SK-N-SH treated with all-trans-retinoic acid at 6 μM for 48 hours (cell line): ENCODE measurements around the gene TEC.

Experiments
- ATAC-seq: fragments of 200-7000 bp; cut with Tn5 transposase; 3 replicates; pipeline ENCODE4 v1.9.1; 2020; ENCODE audit warnings: mild to moderate bottlenecking, moderate library complexity
- ARNTL ChIP-seq: fragments of 450-650 bp; formaldehyde crosslinking; IDR thresholded peaks from 2 replicates; pipeline ENCODE4 v1.5.0; 2020; ENCODE audit warnings: low read depth, mild to moderate bottlenecking, moderate library complexity, borderline replicate concordance
- BACH2 ChIP-seq: fragments of 250-450 bp; sonication (Bioruptor Pico); IDR thresholded peaks from 2 replicates; pipeline ENCODE4 v1.9.0; 2021; ENCODE audit warnings: mild to moderate bottlenecking, borderline replicate concordance
- ESRRG ChIP-seq: fragments of 250-450 bp; sonication (Bioruptor Pico); IDR thresholded peaks from 2 replicates; pipeline ENCODE4 v1.6.1; 2021; ENCODE audit warnings: mild to moderate bottlenecking
- GLIS3 ChIP-seq: fragments of 250-450 bp; sonication (Bioruptor Pico); IDR thresholded peaks from 2 replicates; pipeline ENCODE4 v1.5.0; 2020; ENCODE audit warnings: mild to moderate bottlenecking, moderate library complexity
- ISL1 ChIP-seq: fragments of 250-450 bp; sonication (Bioruptor Pico); IDR thresholded peaks from 2 replicates; pipeline ENCODE4 v2.1.2; 2022; ENCODE audit warnings: mild to moderate bottlenecking, moderate library complexity
- OSR1 ChIP-seq: fragments of 250-450 bp; sonication (Bioruptor Pico); IDR thresholded peaks from 2 replicates; pipeline ENCODE4 v1.8.0; 2022; ENCODE audit warnings: moderate library complexity, mild to moderate bottlenecking, inconsistent platforms
- TCF4 ChIP-seq: fragments of 250-450 bp; sonication (Bioruptor Pico); IDR thresholded peaks from 2 replicates; pipeline ENCODE4 v1.8.0; 2021; ENCODE audit warnings: mild to moderate bottlenecking, moderate library complexity, borderline replicate concordance
- ZC3H10 ChIP-seq: fragments of 250-450 bp; sonication (Bioruptor Pico); IDR thresholded peaks from 2 replicates; pipeline ENCODE4 v1.5.1; 2021; ENCODE audit warnings: mild to moderate bottlenecking, moderate library complexity
- ZFP30 ChIP-seq: fragments of 450-650 bp; formaldehyde crosslinking; IDR thresholded peaks from 2 replicates; pipeline ENCODE4 v1.5.0; 2022; ENCODE audit warnings: mild to moderate bottlenecking, moderate library complexity
- ZNF70 ChIP-seq: fragments of 450-650 bp; formaldehyde crosslinking; IDR thresholded peaks from 2 replicates; pipeline ENCODE4 v1.5.0; 2020; ENCODE audit warnings: mild to moderate bottlenecking, moderate library complexity
- ZNF8 ChIP-seq: fragments of 450-650 bp; formaldehyde crosslinking; IDR thresholded peaks from 2 replicates; pipeline ENCODE4 v1.5.0; 2020; ENCODE audit warnings: mild to moderate bottlenecking, moderate library complexity
- TF ChIP-seq, protein P1 (sequence below): fragments of 250-450 bp; sonication (Bioruptor Pico); IDR thresholded peaks from 2 replicates; pipeline ENCODE4 v1.5.1; 2021; ENCODE audit warnings: mild to moderate bottlenecking, moderate library complexity
- TF ChIP-seq, protein P2 (sequence below): fragments of 250-450 bp; sonication (Bioruptor Pico); IDR thresholded peaks from 2 replicates; pipeline ENCODE4 v1.8.0; 2021; ENCODE audit warnings: low read depth, mild to moderate bottlenecking, moderate library complexity, borderline replicate concordance
- TF ChIP-seq, protein P3 (sequence below): fragments of 250-450 bp; sonication (Bioruptor Pico); IDR thresholded peaks from 2 replicates; pipeline ENCODE4 v1.5.0; 2020; ENCODE audit warnings: mild to moderate bottlenecking, moderate library complexity
- TF ChIP-seq, protein P4 (sequence below): fragments of 250-450 bp; sonication (Bioruptor Pico); IDR thresholded peaks from 2 replicates; pipeline ENCODE4 v1.5.1; 2020; ENCODE audit warnings: low read depth, mild to moderate bottlenecking, moderate library complexity
- TF ChIP-seq, protein P5 (sequence below): fragments of 250-450 bp; sonication (Bioruptor Pico); IDR thresholded peaks from 2 replicates; pipeline ENCODE4 v1.8.0; 2020; ENCODE audit warnings: mild to moderate bottlenecking, moderate library complexity, borderline replicate concordance

TEC gene

DNA sequence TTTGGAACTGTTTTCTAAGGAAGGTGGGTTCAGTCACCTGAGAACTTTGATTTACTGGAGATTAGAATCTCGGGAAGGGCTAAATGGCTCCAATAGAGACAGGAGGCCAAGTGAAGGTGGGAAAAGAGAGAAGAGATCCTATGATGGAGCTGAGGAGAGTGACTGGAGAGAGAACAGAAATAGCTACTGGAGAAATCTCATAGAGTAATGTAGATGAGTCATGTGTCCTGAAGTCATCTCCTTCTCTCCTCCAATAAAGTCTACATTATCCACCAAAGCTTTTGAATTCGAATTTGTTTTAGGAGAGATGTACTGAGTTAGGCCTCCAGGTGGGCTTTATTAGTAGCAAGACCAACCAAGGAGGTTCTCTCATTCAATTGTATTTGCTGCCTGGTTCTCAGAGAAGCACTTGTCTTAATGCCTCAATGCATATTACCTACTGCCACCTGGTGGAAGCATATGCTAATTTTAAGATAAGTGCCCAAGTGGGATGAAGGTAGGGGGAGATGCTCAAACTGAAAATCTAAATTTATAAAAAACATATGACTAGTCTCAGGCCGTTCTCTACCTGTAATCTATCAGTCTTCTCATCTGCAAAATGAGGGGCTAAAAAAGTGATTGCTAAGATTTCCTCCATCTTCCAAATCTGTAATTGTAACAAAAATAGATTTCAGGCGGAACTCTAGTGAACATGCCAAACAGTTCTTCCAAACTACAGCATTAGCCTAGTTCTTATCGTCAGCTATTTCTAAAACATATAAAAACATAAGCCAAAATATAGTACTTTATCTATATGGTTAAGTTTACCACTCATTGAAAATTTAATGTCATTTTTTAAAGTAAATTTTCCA, 160.0 kb downstream of the TEC start (continued):
- TF ChIP-seq, protein P1, sequence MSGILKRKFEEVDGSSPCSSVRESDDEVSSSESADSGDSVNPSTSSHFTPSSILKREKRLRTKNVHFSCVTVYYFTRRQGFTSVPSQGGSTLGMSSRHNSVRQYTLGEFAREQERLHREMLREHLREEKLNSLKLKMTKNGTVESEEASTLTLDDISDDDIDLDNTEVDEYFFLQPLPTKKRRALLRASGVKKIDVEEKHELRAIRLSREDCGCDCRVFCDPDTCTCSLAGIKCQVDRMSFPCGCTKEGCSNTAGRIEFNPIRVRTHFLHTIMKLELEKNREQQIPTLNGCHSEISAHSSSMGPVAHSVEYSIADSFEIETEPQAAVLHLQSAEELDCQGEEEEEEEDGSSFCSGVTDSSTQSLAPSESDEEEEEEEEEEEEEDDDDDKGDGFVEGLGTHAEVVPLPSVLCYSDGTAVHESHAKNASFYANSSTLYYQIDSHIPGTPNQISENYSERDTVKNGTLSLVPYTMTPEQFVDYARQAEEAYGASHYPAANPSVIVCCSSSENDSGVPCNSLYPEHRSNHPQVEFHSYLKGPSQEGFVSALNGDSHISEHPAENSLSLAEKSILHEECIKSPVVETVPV: no peak
- TF ChIP-seq TCF4: no peak
- TF ChIP-seq, all 23 proteins: peak for 0

DNA sequence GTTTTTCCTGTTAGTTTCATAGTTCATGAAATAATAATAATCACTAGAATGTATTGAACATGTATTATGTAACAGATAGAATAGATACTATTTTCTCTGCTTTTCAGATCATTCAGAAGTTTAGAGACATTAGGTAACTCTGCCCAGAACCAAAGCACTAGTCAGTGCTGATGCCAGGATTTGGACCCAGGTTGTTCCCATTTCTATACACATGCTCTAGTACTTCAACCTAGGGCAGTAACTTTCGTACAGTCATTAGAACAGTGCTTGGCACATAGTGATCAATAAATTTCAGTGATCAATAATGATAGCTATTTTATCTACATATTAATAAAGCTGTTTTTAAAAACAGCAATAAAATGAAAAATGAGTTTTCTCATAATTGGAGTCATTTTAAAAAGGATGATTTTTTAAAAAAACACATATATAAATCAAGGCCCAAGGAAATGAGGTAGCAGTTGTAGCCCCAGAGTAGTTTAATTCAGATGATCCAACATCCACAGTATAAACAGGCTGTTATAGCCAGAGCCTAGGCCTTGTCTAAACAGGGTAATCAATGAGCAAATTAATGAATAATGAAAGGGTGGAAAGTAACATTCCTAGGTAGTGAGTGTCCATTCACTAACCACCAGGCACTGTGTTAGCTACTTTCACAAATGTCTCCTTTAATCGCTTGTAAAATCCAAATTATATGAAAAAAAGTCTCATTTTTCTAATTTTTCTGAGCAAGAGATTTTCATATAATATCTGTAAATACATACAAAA, 161.1 kb downstream of the TEC start:
- peak; percentile 13 for ATAC-seq
- TF ChIP-seq, protein P2, sequence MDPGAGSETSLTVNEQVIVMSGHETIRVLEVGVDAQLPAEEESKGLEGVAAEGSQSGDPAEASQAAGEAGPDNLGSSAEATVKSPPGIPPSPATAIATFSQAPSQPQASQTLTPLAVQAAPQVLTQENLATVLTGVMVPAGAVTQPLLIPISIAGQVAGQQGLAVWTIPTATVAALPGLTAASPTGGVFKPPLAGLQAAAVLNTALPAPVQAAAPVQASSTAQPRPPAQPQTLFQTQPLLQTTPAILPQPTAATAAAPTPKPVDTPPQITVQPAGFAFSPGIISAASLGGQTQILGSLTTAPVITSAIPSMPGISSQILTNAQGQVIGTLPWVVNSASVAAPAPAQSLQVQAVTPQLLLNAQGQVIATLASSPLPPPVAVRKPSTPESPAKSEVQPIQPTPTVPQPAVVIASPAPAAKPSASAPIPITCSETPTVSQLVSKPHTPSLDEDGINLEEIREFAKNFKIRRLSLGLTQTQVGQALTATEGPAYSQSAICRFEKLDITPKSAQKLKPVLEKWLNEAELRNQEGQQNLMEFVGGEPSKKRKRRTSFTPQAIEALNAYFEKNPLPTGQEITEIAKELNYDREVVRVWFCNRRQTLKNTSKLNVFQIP: no peak
- TF ChIP-seq ZC3H10 (CRISPR knock-in tag) (no peak), OSR1 (no peak), TCF4 (no peak), ZFP30 (CRISPR knock-in tag) (no peak), ISL1 (CRISPR knock-in tag) (no peak), ZNF70 (CRISPR knock-in tag) (no peak), ARNTL (CRISPR knock-in tag) (no peak), GLIS3 (no peak), ZNF8 (no peak)
- TF ChIP-seq, protein P3, sequence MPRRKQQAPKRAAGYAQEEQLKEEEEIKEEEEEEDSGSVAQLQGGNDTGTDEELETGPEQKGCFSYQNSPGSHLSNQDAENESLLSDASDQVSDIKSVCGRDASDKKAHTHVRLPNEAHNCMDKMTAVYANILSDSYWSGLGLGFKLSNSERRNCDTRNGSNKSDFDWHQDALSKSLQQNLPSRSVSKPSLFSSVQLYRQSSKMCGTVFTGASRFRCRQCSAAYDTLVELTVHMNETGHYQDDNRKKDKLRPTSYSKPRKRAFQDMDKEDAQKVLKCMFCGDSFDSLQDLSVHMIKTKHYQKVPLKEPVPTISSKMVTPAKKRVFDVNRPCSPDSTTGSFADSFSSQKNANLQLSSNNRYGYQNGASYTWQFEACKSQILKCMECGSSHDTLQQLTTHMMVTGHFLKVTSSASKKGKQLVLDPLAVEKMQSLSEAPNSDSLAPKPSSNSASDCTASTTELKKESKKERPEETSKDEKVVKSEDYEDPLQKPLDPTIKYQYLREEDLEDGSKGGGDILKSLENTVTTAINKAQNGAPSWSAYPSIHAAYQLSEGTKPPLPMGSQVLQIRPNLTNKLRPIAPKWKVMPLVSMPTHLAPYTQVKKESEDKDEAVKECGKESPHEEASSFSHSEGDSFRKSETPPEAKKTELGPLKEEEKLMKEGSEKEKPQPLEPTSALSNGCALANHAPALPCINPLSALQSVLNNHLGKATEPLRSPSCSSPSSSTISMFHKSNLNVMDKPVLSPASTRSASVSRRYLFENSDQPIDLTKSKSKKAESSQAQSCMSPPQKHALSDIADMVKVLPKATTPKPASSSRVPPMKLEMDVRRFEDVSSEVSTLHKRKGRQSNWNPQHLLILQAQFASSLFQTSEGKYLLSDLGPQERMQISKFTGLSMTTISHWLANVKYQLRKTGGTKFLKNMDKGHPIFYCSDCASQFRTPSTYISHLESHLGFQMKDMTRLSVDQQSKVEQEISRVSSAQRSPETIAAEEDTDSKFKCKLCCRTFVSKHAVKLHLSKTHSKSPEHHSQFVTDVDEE (CRISPR knock-in tag): no peak
- TF ChIP-seq, protein P1: no peak
- TF ChIP-seq, protein P4, sequence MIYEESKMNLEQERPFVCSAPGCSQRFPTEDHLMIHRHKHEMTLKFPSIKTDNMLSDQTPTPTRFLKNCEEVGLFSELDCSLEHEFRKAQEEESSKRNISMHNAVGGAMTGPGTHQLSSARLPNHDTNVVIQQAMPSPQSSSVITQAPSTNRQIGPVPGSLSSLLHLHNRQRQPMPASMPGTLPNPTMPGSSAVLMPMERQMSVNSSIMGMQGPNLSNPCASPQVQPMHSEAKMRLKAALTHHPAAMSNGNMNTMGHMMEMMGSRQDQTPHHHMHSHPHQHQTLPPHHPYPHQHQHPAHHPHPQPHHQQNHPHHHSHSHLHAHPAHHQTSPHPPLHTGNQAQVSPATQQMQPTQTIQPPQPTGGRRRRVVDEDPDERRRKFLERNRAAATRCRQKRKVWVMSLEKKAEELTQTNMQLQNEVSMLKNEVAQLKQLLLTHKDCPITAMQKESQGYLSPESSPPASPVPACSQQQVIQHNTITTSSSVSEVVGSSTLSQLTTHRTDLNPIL (CRISPR knock-in tag): no peak
- TF ChIP-seq, protein P5, sequence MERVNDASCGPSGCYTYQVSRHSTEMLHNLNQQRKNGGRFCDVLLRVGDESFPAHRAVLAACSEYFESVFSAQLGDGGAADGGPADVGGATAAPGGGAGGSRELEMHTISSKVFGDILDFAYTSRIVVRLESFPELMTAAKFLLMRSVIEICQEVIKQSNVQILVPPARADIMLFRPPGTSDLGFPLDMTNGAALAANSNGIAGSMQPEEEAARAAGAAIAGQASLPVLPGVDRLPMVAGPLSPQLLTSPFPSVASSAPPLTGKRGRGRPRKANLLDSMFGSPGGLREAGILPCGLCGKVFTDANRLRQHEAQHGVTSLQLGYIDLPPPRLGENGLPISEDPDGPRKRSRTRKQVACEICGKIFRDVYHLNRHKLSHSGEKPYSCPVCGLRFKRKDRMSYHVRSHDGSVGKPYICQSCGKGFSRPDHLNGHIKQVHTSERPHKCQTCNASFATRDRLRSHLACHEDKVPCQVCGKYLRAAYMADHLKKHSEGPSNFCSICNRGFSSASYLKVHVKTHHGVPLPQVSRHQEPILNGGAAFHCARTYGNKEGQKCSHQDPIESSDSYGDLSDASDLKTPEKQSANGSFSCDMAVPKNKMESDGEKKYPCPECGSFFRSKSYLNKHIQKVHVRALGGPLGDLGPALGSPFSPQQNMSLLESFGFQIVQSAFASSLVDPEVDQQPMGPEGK (CRISPR knock-in tag): no peak
- TF ChIP-seq, all 23 proteins: peak for 0

DNA sequence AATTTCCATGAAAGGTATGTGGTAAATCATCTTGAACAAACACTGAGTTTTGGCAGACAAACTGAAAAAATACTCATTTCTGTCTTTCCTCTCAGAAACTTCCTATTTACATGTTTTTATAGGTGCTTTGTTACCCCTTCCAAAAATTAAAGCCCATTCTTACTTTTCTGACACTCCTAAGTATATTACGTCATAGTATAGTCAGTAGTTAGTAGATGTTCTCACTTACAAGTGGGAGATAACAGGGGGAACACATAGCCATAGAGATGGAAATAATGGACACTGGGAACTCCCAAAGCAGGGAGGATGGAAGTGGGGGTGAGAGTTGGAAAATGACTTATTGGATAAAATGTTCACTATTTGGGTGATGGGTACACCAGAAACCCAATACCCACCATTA, 164.4 kb downstream of the TEC start:
- no peak for ATAC-seq
- TF ChIP-seq ESRRG (no peak), BACH2 (CRISPR knock-in tag) (no peak), ARNTL (CRISPR knock-in tag) (no peak), TCF4 (no peak), ZNF8 (no peak)
- TF ChIP-seq, protein P3 (CRISPR knock-in tag): no peak
- TF ChIP-seq, protein P2: no peak
- TF ChIP-seq, protein P5 (CRISPR knock-in tag): no peak
